KMS-11 (cell line): Measurements from ENCODE around the gene PFKFB4.

ENCODE experiments used
- H2AFZ ChIP-seq: fragments of 200-600 bp; sonication (generic); 2 replicates; pipeline ENCODE4 v1.6.1; 2016; ENCODE audit warnings: antibody characterized with exemption, mixed run types, low read depth
- H3K27ac ChIP-seq: fragments of 200-600 bp; sonication (generic); 2 replicates; pipeline ENCODE4 v1.6.1; 2016; ENCODE audit warnings: mild to moderate bottlenecking, mixed run types
- H3K27me3 ChIP-seq: fragments of 200-600 bp; sonication (generic); 2 replicates; pipeline ENCODE4 v1.6.1; 2017; ENCODE audit warnings: mild to moderate bottlenecking, low read depth, mixed run types, moderate library complexity; ENCODE audit not compliant: insufficient read depth
- H3K36me3 ChIP-seq: fragments of 200-600 bp; sonication (generic); 2 replicates; pipeline ENCODE4 v1.6.1; 2017; ENCODE audit warnings: mild to moderate bottlenecking, mixed run types; ENCODE audit not compliant: insufficient read depth
- H3K4me1 ChIP-seq: fragments of 200-600 bp; sonication (generic); 2 replicates; pipeline ENCODE4 v1.6.1; 2016; ENCODE audit warnings: mild to moderate bottlenecking, low read depth, mixed run types; ENCODE audit not compliant: poor library complexity, severe bottlenecking
- H3K4me2 ChIP-seq: fragments of 200-600 bp; sonication (generic); 2 replicates; pipeline ENCODE4 v1.7.0; 2016; ENCODE audit warnings: mild to moderate bottlenecking, mixed run types
- H3K4me3 ChIP-seq: fragments of 200-600 bp; sonication (generic); IDR thresholded peaks from 2 replicates; pipeline ENCODE4 v1.6.1; 2017; ENCODE audit warnings: low read depth, low read length, mixed read lengths; ENCODE audit not compliant: insufficient read depth
- H3K79me2 ChIP-seq: fragments of 200-600 bp; sonication (generic); 2 replicates; pipeline ENCODE4 v1.6.1; 2016; ENCODE audit warnings: low read depth, mixed run types; ENCODE audit not compliant: insufficient read depth
- H3K9ac ChIP-seq: fragments of 200-600 bp; sonication (generic); 2 replicates; pipeline ENCODE4 v1.6.1; 2016; ENCODE audit warnings: mild to moderate bottlenecking, mixed run types
- H4K20me1 ChIP-seq: fragments of 200-600 bp; sonication (generic); 2 replicates; pipeline ENCODE4 v1.6.1; 2016; ENCODE audit warnings: mild to moderate bottlenecking, mixed run types; ENCODE audit not compliant: insufficient read depth
- TF ChIP-seq, protein P1 (sequence below): fragments of 200-600 bp; sonication (generic); conservative IDR thresholded peaks from 2 replicates; pipeline ENCODE4 v1.6.1; 2017; ENCODE audit warnings: low read depth, mild to moderate bottlenecking, antibody characterized with exemption, low read length, moderate library complexity, mixed read lengths

The PFKFB4 gene

DNA sequence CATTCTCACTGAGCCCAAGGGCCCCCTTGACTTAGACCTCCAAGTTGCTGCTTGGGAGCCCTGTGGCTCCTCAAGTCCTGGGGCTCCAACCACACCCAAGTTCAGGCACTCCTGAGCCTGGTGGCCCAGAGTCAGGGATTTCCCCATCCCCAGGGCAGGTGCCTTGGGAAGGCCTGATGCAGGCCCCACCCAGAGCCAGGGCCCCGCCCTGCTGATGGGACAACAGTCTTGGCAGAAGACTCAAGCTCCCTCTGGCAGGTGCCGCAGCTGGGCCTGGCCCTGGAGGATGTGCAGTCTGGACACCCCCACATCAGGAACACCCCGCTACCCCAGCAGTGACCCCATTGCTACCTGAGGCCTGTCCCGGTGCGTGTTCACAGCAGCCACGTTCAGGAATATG is 35.0 kb downstream of the PFKFB4 start:
- Histone ChIP-seq H3K4me3 (no peak overlapping the region), H3K27me3 (no peaks in the 10 kb centered on the region), H3K27ac (no peak overlapping the region), H3K36me3 (no peaks in the 10 kb centered on the region), H3K4me2 (no peak overlapping the region), H3K79me2 (no peaks in the 10 kb centered on the region), H3K9ac (no peak overlapping the region), H4K20me1 (no peaks in the 10 kb centered on the region), H3K4me1 (no peaks in the 10 kb centered on the region), H2AFZ (no peak overlapping the region)
- TF ChIP-seq, protein P1, sequence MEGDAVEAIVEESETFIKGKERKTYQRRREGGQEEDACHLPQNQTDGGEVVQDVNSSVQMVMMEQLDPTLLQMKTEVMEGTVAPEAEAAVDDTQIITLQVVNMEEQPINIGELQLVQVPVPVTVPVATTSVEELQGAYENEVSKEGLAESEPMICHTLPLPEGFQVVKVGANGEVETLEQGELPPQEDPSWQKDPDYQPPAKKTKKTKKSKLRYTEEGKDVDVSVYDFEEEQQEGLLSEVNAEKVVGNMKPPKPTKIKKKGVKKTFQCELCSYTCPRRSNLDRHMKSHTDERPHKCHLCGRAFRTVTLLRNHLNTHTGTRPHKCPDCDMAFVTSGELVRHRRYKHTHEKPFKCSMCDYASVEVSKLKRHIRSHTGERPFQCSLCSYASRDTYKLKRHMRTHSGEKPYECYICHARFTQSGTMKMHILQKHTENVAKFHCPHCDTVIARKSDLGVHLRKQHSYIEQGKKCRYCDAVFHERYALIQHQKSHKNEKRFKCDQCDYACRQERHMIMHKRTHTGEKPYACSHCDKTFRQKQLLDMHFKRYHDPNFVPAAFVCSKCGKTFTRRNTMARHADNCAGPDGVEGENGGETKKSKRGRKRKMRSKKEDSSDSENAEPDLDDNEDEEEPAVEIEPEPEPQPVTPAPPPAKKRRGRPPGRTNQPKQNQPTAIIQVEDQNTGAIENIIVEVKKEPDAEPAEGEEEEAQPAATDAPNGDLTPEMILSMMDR: no peak

DNA sequence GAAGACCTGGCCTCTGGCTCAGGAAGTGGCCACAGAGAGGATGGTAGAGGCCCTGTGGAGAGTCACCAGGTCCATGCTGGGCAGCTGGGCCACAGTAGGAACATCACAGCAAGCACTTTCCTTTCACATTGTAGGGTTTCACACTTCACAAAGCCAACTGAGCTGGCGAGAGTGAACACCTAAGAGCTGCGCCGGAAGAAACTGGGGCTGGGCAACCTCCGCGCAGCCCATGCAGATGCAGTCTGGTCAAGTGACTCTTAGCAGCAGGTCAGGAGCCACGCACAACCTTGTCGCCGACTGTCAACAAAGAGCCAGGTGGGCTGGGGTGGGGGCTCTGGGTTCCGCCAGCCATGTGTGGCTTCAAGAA is 37.3 kb downstream of the PFKFB4 start:
- Histone ChIP-seq H3K4me3 (no peak overlapping the region), H3K79me2 (no peaks in the 10 kb centered on the region), H3K4me1 (peaks cover 17% of the 10 kb centered on the region), H3K4me2 (no peak overlapping the region), H3K9ac (no peak overlapping the region), H3K27me3 (no peaks in the 10 kb centered on the region; the same call in 1 of the 2 replicates), H2AFZ (no peak overlapping the region), H4K20me1 (no peaks in the 10 kb centered on the region), H3K36me3 (no peaks in the 10 kb centered on the region), H3K27ac (no peak overlapping the region)
- TF ChIP-seq, protein P1: no peak

DNA sequence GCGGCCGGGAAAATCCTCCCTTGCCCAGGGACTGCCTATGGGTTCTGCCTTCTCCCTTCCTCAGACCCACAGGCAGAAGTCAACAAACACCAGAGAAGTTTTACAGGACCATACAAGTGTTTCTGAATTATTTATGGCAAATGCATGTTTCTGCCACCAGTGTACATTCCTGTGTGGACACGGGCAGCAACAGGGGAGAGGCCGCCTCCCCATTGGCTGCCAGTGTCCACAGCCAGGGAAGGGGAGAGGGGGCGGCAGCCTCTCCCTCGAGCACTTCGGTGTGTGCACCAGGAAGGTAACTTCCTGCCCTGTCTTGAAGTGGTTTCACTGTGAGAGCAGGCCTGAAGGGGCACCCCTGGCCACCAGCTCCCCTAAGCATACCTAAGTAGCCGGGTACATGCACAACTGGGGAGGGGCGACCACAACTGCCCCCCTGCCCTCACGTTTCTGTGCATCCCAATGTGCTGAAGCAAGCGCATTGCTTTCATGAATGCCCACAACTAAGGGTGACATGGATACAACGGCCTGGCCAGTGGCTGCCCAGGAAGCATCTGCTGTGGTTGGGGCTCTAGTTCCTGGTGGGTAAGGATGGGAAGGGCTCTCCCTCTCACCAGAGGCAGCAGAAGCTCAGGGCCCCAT is 37.8 kb downstream of the PFKFB4 start:
- no peaks in the 10 kb centered on the region; the same call in 1 of the 2 replicates for H3K27me3 ChIP-seq
- H3K27ac ChIP-seq: no peak overlapping the region
- H3K79me2 ChIP-seq: no peaks in the 10 kb centered on the region
- no peaks in the 10 kb centered on the region for H4K20me1 ChIP-seq
- H2AFZ ChIP-seq: no peak overlapping the region
- H3K4me1 ChIP-seq: peaks cover 22% of the 10 kb centered on the region
- H3K9ac ChIP-seq: no peak overlapping the region
- TF ChIP-seq, protein P1: no peak
- no peak overlapping the region for H3K4me3 ChIP-seq
- H3K36me3 ChIP-seq: no peaks in the 10 kb centered on the region
- no peak overlapping the region for H3K4me2 ChIP-seq

DNA sequence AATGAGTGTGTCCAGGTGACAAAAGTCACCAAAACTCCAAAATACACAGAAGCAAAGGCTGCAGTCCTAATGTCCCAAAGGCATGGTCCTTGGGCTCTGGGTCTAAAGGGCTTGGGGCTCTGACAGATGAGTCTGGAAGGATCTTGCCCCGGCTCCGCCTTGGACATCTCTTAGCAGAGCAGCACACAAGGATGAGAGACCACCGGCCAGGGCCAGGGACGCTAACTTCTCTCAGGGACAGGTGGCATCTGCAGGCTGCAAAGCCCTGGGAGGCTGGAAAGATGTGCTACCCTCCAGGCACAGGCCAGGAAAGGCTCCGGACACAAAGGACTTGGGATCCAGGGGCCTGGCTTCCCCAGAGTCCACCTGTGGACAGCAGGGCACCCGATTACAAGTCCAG is 38.5 kb downstream of the PFKFB4 start:
- Histone ChIP-seq H3K4me2 (no peak overlapping the region), H4K20me1 (no peaks in the 10 kb centered on the region), H3K4me3 (no peak overlapping the region), H3K27me3 (no peaks in the 10 kb centered on the region; the same call in 1 of the 2 replicates), H3K27ac (no peak overlapping the region), H3K36me3 (no peaks in the 10 kb centered on the region), H3K79me2 (no peaks in the 10 kb centered on the region), H3K4me1 (peaks cover 24% of the 10 kb centered on the region), H3K9ac (no peak overlapping the region), H2AFZ (no peak overlapping the region)
- TF ChIP-seq, protein P1: no peak
